K562 (cell line): ENCODE results near the gene DNAH17.

ENCODE experiments used
- BRF1 ChIP-seq: IDR thresholded peaks from 3 replicates; pipeline ENCODE4 v1.6.1; 2011; ENCODE audit warnings: borderline replicate concordance, mild to moderate bottlenecking; ENCODE audit not compliant: insufficient read length; ENCODE audit errors: extremely low read depth
- CEBPG ChIP-seq, 3 experiments: fragments of 200-800 bp in 1 of 3; sonication (Bioruptor generic) in 1 of 3; sonication (generic) in 1 of 3; formaldehyde crosslinking in 1 of 3; IDR thresholded peaks in 2 of 3; conservative IDR thresholded peaks in 1 of 3; 2 replicates each; pipeline versions ENCODE4 v1.6.1 to v1.8.0; 2016 to 2022; ENCODE audit warnings: missing compliant biosample characterization in 2 of 3, missing genetic modification characterization in 2 of 3, mild to moderate bottlenecking in 1 of 3, missing genetic modification reagents in 1 of 3
- CTBP1 ChIP-seq: fragments of 450-650 bp; IDR thresholded peaks from 2 replicates; pipeline ENCODE4 v1.6.1; 2016; ENCODE audit warnings: borderline replicate concordance
- CTCF ChIP-seq, 3 experiments: IDR thresholded peaks in 2 of 3; conservative IDR thresholded peaks in 1 of 3; 2 replicates each; pipeline ENCODE4 v1.5.1; 2011 to 2012; ENCODE audit warnings: low read length in 3 of 3, mild to moderate bottlenecking in 3 of 3, control low read depth in 2 of 3, improper control_type of control experiment in 1 of 3, inconsistent platforms in 1 of 3, low read depth in 1 of 3, mixed read lengths in 1 of 3, moderate library complexity in 1 of 3; ENCODE audit not compliant: insufficient read depth in 2 of 3
- NBN ChIP-seq: fragments of 450-650 bp; IDR thresholded peaks from 2 replicates; pipeline ENCODE4 v1.6.1; 2016; ENCODE audit warnings: low read depth, mild to moderate bottlenecking
- NCOA2 ChIP-seq, 2 experiments: fragments of 450-650 bp; IDR thresholded peaks; 2 replicates each; pipeline ENCODE4 v1.6.1; 2018; ENCODE audit warnings: mild to moderate bottlenecking in 2 of 2, moderate library complexity in 1 of 2; ENCODE audit not compliant: partially characterized antibody in 2 of 2
- PKNOX1 ChIP-seq: fragments of 450-650 bp; IDR thresholded peaks from 2 replicates; pipeline ENCODE4 v1.6.1; 2016
- POLR2AphosphoS5 ChIP-seq: IDR thresholded peaks from 2 replicates; pipeline ENCODE4 v1.6.1; 2011; ENCODE audit warnings: mild to moderate bottlenecking, low read depth, low read length, moderate library complexity; ENCODE audit not compliant: control insufficient read depth, insufficient read depth
- REST ChIP-seq, 2 experiments: fragments of 450-650 bp; formaldehyde crosslinking in 1 of 2; IDR thresholded peaks; 2 replicates each; pipeline versions ENCODE4 v1.4.0 to v1.6.1; 2014 to 2020; ENCODE audit warnings: mild to moderate bottlenecking in 2 of 2, borderline replicate concordance in 1 of 2, low read depth in 1 of 2
- USF2 ChIP-seq: sonication (generic); formaldehyde crosslinking; IDR thresholded peaks from 2 replicates; pipeline ENCODE4 v1.5.0; 2020; ENCODE audit warnings: missing genetic modification reagents
- ZNF3 ChIP-seq: fragments of 250-450 bp; sonication (Bioruptor Pico); IDR thresholded peaks from 2 replicates; pipeline ENCODE4 v1.5.0; 2021; ENCODE audit warnings: mild to moderate bottlenecking, moderate library complexity

- TF ChIP-seq NCOA2 (IDR thresholded peaks at IDR 0.05; ENCODE audit: partially characterized antibody in 2 of 2) (no peak), REST (IDR thresholded peaks at IDR 0.05; ENCODE audit: borderline replicate concordance) (no peak), REST (CRISPR knock-in tag; IDR thresholded peaks at IDR 0.05; ENCODE audit: low read depth) (no peak), PKNOX1 (no peak), NBN (no peak), CTBP1 (no peak), ZNF3 (no peak), CEBPG (CRISPR knock-in tag; IDR thresholded peaks at IDR 0.05) (no peak), CEBPG (tag; conservative IDR thresholded peaks at IDR 0.05 in 1 of 2, IDR thresholded peaks at IDR 0.05 in 1 of 2) (no peak), USF2 (CRISPR knock-in tag) (no peak), BRF1 (no peak), POLR2AphosphoS5 (no peak), CTCF (IDR thresholded peaks at IDR 0.05 in 2 of 3, conservative IDR thresholded peaks at IDR 0.05 in 1 of 3; ENCODE audit: insufficient read depth in 2 of 3, low read depth in 1 of 3, low read length in 3 of 3) (no peak)
These were observed 76.4 kb downstream of the DNAH17 start for GRCh38 chr17:78500806-78501205.
